Daoy (cell line): ENCODE results near the gene KLHL22. TPM values are rescaled to one million over a fixed set of nuclear protein-coding genes. Genes with fewer than 3 reads are reported as not detected.
A peak's percentile ranks its signal among the peaks of the same experiment; 100 is the strongest.
"Not testable (repeated sequence)": the region's sequence is repeated elsewhere in the genome, so short reads cannot be mapped to it uniquely, and the experiment has no call there.

Experiments
- DNase-seq: peaks from one replicate; pipeline ENCODE4 v3.0.0-alpha.2; 2015; ENCODE audit warnings: low read depth
- total RNA-seq: library from RNA; depleted of rRNA; stranded (reverse); fragments of >200 nt; shearing (Covaris generic); gene quantifications from 2 replicates; pipeline ENCODE4 v1.2.3, GENCODE V29; 2014

KLHL22 gene
- total RNA-seq, 1 experiment from 2014 or later = 7.4 TPM

- DNase-seq = peak; percentile 47
Measured at GRCh38 chr22:20422271-20423007, 73.2 kb downstream of the KLHL22 start.

- DNase-seq = peak; percentile 36
Measured at GRCh38 chr22:20421507-20421874, 74.1 kb downstream of the KLHL22 start.

GRCh38 chr22:20420157-20420842 is 75.3 kb downstream of the KLHL22 start:
- DNase-seq = no peak

GRCh38 chr22:20419664-20419951 is 76.0 kb downstream of the KLHL22 start:
- no peak for DNase-seq

GRCh38 chr22:20418211-20418788 is 77.3 kb downstream of the KLHL22 start:
- DNase-seq = peak; percentile 88

- DNase-seq = not testable (repeated sequence)
Measured at GRCh38 chr22:20415699-20416098, 79.9 kb downstream of the KLHL22 start.

GRCh38 chr22:20415241-20415640 is 80.4 kb downstream of the KLHL22 start:
- not testable (repeated sequence) for DNase-seq

- no peak for DNase-seq
Measured at GRCh38 chr22:20414450-20414849, 81.1 kb downstream of the KLHL22 start.

- no peak for DNase-seq
Measured at GRCh38 chr22:20414059-20414440, 81.5 kb downstream of the KLHL22 start.

GRCh38 chr22:20413217-20414058 is 82.2 kb downstream of the KLHL22 start:
- DNase-seq = no peak

GRCh38 chr22:20412474-20413216 is 83.0 kb downstream of the KLHL22 start:
- DNase-seq = no peak

- not testable (repeated sequence) for DNase-seq
Measured at GRCh38 chr22:20409385-20409784, 86.2 kb downstream of the KLHL22 start.

GRCh38 chr22:20408891-20409290 is 86.7 kb downstream of the KLHL22 start:
- no peak for DNase-seq

GRCh38 chr22:20407829-20408228 is 87.8 kb downstream of the KLHL22 start:
- DNase-seq = no peak

- no peak for DNase-seq
Measured at GRCh38 chr22:20406686-20407408, 88.7 kb downstream of the KLHL22 start.

- DNase-seq = no peak
Measured at GRCh38 chr22:20405931-20406685, 89.5 kb downstream of the KLHL22 start.

GRCh38 chr22:20405291-20405930 is 90.2 kb downstream of the KLHL22 start:
- no peak for DNase-seq

GRCh38 chr22:20404881-20405280 is 90.7 kb downstream of the KLHL22 start:
- DNase-seq = no peak

- no peak for DNase-seq
Measured at GRCh38 chr22:20403779-20404140, 91.8 kb downstream of the KLHL22 start.
